ENCODE measurements around the gene PLA2G4B. TPM values are rescaled to one million over a fixed set of nuclear protein-coding genes. Genes with fewer than 3 reads are reported as not detected.
A peak's percentile ranks its signal among the peaks of the same experiment; 100 is the strongest.

Gene PLA2G4B
- total and polyA plus RNA-seq, 10 of the 15 experiments (the other 5 are each of a cell fraction or from before 2014, with no cell fraction given), result 0.22 to 6.6 (median 2.9) TPM

GRCh38 chr15:41827880-41828806 is 10.5 kb upstream of the PLA2G4B start, which contains the start of gene JMJD7 (continued):
- TF ChIP-seq, protein P1, sequence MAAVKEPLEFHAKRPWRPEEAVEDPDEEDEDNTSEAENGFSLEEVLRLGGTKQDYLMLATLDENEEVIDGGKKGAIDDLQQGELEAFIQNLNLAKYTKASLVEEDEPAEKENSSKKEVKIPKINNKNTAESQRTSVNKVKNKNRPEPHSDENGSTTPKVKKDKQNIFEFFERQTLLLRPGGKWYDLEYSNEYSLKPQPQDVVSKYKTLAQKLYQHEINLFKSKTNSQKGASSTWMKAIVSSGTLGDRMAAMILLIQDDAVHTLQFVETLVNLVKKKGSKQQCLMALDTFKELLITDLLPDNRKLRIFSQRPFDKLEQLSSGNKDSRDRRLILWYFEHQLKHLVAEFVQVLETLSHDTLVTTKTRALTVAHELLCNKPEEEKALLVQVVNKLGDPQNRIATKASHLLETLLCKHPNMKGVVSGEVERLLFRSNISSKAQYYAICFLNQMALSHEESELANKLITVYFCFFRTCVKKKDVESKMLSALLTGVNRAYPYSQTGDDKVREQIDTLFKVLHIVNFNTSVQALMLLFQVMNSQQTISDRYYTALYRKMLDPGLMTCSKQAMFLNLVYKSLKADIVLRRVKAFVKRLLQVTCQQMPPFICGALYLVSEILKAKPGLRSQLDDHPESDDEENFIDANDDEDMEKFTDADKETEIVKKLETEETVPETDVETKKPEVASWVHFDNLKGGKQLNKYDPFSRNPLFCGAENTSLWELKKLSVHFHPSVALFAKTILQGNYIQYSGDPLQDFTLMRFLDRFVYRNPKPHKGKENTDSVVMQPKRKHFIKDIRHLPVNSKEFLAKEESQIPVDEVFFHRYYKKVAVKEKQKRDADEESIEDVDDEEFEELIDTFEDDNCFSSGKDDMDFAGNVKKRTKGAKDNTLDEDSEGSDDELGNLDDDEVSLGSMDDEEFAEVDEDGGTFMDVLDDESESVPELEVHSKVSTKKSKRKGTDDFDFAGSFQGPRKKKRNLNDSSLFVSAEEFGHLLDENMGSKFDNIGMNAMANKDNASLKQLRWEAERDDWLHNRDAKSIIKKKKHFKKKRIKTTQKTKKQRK (IDR thresholded peaks at IDR 0.05; ENCODE audit: low read depth, low read length), result no peak
- TF ChIP-seq FOXM1 (IDR thresholded peaks at IDR 0.05; ENCODE audit: low read depth, low read length), result no peak
- TF ChIP-seq ZNF384 (IDR thresholded peaks at IDR 0.05; ENCODE audit: borderline replicate concordance, low read depth, low read length), result no peak
- TF ChIP-seq CREB1 (IDR thresholded peaks at IDR 0.05; ENCODE audit: low read depth), result 0 out of 2 replicates have a peak, but pooled peaks have one; percentile 36
- no peak for TF ChIP-seq PML (IDR thresholded peaks at IDR 0.05; ENCODE audit: low read length)
- no peak for TF ChIP-seq TCF7 (IDR thresholded peaks at IDR 0.05; ENCODE audit: borderline replicate concordance)
- no peak for TF ChIP-seq TARDBP (IDR thresholded peaks at IDR 0.05; ENCODE audit: borderline replicate concordance)
- TF ChIP-seq MXI1 (IDR thresholded peaks at IDR 0.05; ENCODE audit: low read depth, low read length), result peak; percentile 30; the same call in 1 of the 2 replicates
- no peak for TF ChIP-seq TAF1 (IDR thresholded peaks at IDR 0.05; ENCODE audit: borderline replicate concordance, low read depth, low read length)
- TF ChIP-seq IKZF1 (conservative IDR thresholded peaks at IDR 0.05), result peak; percentile 91
- 0 out of 2 replicates have a peak, but pooled peaks have one; percentile 37 for TF ChIP-seq RELB (IDR thresholded peaks at IDR 0.05; ENCODE audit: low read depth)
- TF ChIP-seq MLLT1 (IDR thresholded peaks at IDR 0.05), result no peak
- no peak for TF ChIP-seq ATF7 (IDR thresholded peaks at IDR 0.05; ENCODE audit: low read depth)
- TF ChIP-seq, protein P2, sequence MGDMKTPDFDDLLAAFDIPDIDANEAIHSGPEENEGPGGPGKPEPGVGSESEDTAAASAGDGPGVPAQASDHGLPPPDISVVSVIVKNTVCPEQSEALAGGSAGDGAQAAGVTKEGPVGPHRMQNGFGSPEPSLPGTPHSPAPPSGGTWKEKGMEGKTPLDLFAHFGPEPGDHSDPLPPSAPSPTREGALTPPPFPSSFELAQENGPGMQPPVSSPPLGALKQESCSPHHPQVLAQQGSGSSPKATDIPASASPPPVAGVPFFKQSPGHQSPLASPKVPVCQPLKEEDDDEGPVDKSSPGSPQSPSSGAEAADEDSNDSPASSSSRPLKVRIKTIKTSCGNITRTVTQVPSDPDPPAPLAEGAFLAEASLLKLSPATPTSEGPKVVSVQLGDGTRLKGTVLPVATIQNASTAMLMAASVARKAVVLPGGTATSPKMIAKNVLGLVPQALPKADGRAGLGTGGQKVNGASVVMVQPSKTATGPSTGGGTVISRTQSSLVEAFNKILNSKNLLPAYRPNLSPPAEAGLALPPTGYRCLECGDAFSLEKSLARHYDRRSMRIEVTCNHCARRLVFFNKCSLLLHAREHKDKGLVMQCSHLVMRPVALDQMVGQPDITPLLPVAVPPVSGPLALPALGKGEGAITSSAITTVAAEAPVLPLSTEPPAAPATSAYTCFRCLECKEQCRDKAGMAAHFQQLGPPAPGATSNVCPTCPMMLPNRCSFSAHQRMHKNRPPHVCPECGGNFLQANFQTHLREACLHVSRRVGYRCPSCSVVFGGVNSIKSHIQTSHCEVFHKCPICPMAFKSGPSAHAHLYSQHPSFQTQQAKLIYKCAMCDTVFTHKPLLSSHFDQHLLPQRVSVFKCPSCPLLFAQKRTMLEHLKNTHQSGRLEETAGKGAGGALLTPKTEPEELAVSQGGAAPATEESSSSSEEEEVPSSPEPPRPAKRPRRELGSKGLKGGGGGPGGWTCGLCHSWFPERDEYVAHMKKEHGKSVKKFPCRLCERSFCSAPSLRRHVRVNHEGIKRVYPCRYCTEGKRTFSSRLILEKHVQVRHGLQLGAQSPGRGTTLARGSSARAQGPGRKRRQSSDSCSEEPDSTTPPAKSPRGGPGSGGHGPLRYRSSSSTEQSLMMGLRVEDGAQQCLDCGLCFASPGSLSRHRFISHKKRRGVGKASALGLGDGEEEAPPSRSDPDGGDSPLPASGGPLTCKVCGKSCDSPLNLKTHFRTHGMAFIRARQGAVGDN (IDR thresholded peaks at IDR 0.05), result 0 out of 2 replicates have a peak, but pooled peaks have one; percentile 24
- no peak for TF ChIP-seq CEBPB (IDR thresholded peaks at IDR 0.05; ENCODE audit: borderline replicate concordance in 1 of 2, low read depth in 2 of 2, low read length in 2 of 2)
- TF ChIP-seq ZNF217 (IDR thresholded peaks at IDR 0.05), result no peak
- no peak for TF ChIP-seq ESRRA (IDR thresholded peaks at IDR 0.05; ENCODE audit: low read length)
- TF ChIP-seq, protein P3, sequence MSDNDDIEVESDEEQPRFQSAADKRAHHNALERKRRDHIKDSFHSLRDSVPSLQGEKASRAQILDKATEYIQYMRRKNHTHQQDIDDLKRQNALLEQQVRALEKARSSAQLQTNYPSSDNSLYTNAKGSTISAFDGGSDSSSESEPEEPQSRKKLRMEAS (IDR thresholded peaks at IDR 0.05; ENCODE audit: low read depth, low read length), result no peak

Data from GM12878 (cell line).